Measurements from ENCODE around the gene STRIT1. TPM values are rescaled to one million over a fixed set of nuclear protein-coding genes. Genes with fewer than 3 reads are reported as not detected.

STRIT1 gene
- total and polyA plus RNA-seq, 10 of the 15 experiments (the other 5 are each of a cell fraction or from before 2014, with no cell fraction given): not detected

DNA sequence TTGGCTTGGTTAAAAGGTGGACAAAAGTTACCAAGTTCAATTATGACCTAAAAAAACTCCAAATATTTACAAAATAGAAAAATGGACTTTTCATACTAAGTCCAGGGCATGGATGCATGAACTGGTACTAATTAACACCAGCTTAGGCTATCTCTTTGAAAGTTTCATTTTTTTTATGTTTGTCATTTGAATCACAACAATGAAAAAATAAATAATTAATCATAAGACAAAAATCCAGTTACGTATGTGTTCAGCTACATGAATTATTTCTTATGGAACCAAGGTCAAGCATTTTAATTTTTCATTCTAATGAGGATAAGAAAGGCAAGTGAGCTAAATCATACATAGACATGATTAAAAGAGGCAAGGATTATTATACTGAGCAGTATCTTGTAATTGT, 23.7 kb upstream of the STRIT1 start (continued):
- TF ChIP-seq, protein P1, sequence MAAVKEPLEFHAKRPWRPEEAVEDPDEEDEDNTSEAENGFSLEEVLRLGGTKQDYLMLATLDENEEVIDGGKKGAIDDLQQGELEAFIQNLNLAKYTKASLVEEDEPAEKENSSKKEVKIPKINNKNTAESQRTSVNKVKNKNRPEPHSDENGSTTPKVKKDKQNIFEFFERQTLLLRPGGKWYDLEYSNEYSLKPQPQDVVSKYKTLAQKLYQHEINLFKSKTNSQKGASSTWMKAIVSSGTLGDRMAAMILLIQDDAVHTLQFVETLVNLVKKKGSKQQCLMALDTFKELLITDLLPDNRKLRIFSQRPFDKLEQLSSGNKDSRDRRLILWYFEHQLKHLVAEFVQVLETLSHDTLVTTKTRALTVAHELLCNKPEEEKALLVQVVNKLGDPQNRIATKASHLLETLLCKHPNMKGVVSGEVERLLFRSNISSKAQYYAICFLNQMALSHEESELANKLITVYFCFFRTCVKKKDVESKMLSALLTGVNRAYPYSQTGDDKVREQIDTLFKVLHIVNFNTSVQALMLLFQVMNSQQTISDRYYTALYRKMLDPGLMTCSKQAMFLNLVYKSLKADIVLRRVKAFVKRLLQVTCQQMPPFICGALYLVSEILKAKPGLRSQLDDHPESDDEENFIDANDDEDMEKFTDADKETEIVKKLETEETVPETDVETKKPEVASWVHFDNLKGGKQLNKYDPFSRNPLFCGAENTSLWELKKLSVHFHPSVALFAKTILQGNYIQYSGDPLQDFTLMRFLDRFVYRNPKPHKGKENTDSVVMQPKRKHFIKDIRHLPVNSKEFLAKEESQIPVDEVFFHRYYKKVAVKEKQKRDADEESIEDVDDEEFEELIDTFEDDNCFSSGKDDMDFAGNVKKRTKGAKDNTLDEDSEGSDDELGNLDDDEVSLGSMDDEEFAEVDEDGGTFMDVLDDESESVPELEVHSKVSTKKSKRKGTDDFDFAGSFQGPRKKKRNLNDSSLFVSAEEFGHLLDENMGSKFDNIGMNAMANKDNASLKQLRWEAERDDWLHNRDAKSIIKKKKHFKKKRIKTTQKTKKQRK (IDR thresholded peaks at IDR 0.05; ENCODE audit: low read depth, low read length): no peak
- no peak for TF ChIP-seq FOXM1 (IDR thresholded peaks at IDR 0.05; ENCODE audit: low read depth, low read length)

DNA sequence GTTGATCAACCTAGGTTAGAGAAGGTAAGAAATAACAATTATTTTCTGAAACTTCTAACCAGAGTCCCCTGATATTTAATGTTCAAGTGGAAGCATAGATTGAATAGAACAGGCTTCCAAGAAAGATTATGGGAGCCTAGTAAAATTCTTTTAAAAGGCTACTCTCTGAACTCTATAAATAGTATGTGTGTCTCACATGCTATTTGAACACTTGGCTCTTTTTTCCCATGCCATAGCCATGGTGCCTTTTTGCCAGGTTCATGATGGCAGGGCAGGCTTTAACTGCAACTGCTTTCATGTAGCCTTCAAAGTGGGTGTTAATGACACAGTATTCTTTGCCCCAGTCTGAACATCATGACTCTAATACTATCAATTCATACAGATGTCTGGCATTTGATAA, 22.9 kb upstream of the STRIT1 start:
- ChIA-PET CTCF (no interaction called here), RAD21 (ENCODE audit: unreplicated experiment) (no interaction called here), POLR2A (no interaction called here), SMC1A (ENCODE audit: uncharacterized antibody, unreplicated experiment) (no interaction called here)
- ATAC-seq: no peak
- H2AFZ ChIP-seq (ENCODE audit: control insufficient read depth, low read depth, low read length): no peak overlapping the region
- no peak overlapping the region for H3K4me2 ChIP-seq (ENCODE audit: control insufficient read depth, insufficient read depth)
- in situ Hi-C loops (cut with MboI) (no loop called here), intact Hi-C loops (cut with micrococcal nuclease; ENCODE audit: unreplicated experiment) (no loop called here)
- FAIRE-seq: no peak
- no peak overlapping the region for H3K9ac ChIP-seq (ENCODE audit: control insufficient read depth, insufficient read depth, low read length)
- H3K79me2 ChIP-seq (ENCODE audit: control insufficient read depth, insufficient read depth, low read length): no peaks in the 10 kb centered on the region
- BruUV-seq (replicated peaks): no TSS peak
- H3K9me3 ChIP-seq (replicated peaks; ENCODE audit: control insufficient read depth, insufficient read depth, low read length): no peaks in the 10 kb centered on the region
- H3K36me3 ChIP-seq (ENCODE audit: control insufficient read depth in 2 of 2, insufficient read depth in 2 of 2, low read length in 1 of 2): no peaks in the 10 kb centered on the region
- H3K4me1 ChIP-seq (ENCODE audit: control insufficient read depth, insufficient read depth, low read length): no peaks in the 10 kb centered on the region
- no peaks in the 10 kb centered on the region for H4K20me1 ChIP-seq (ENCODE audit: control insufficient read depth, insufficient read depth)
- H3K27me3 ChIP-seq (replicated peaks in 1 of 2; ENCODE audit: control insufficient read depth in 2 of 2, insufficient read depth in 2 of 2, low read length in 1 of 2): no peaks in the 10 kb centered on the region
- TF ChIP-seq ZNF274 (IDR thresholded peaks at IDR 0.05; ENCODE audit: insufficient read depth, insufficient read length): no peak
- DNase-seq (ENCODE audit: low read depth, low spot score): no peak
- H3K4me3 ChIP-seq: no peak overlapping the region
- H3K27ac ChIP-seq (ENCODE audit: control insufficient read depth, insufficient read depth): no peak overlapping the region

DNA sequence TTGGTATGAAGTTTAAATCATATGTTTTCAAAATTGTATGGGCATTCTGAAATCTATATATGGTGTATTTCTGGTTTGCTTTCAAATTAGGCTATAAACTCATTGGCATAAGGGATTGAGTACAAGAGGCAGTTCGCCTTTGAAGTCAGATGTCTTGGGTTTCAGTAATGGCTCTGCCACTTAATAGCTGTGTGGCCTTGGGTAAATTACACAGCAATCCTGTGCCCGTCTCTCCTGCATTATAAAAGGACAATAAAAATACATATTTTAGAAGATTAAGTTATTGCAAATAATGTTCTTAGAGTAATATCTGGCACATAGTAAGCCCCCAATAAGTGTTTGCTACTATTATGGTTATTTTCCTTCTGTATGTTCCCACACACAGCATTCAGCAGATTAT, 20.4 kb upstream of the STRIT1 start:
- Histone ChIP-seq H3K36me3 (ENCODE audit: control insufficient read depth in 2 of 2, insufficient read depth in 2 of 2, low read length in 1 of 2) (no peaks in the 10 kb centered on the region), H3K4me3 (no peak overlapping the region), H3K79me2 (ENCODE audit: control insufficient read depth, insufficient read depth, low read length) (no peaks in the 10 kb centered on the region), H3K9me3 (replicated peaks; ENCODE audit: control insufficient read depth, insufficient read depth, low read length) (no peaks in the 10 kb centered on the region), H3K4me2 (ENCODE audit: control insufficient read depth, insufficient read depth) (no peak overlapping the region), H3K4me1 (ENCODE audit: control insufficient read depth, insufficient read depth, low read length) (no peaks in the 10 kb centered on the region), H4K20me1 (ENCODE audit: control insufficient read depth, insufficient read depth) (no peaks in the 10 kb centered on the region), H3K27me3 (replicated peaks in 1 of 2; ENCODE audit: control insufficient read depth in 2 of 2, insufficient read depth in 2 of 2, low read length in 1 of 2) (no peaks in the 10 kb centered on the region; a peak in 1 of 4 replicates), H3K9ac (ENCODE audit: control insufficient read depth, insufficient read depth, low read length) (no peak overlapping the region), H2AFZ (ENCODE audit: control insufficient read depth, low read depth, low read length) (no peak overlapping the region), H3K27ac (ENCODE audit: control insufficient read depth, insufficient read depth) (no peak overlapping the region)
- FAIRE-seq: no peak
- no TSS peak for BruUV-seq (replicated peaks)
- DNase-seq (ENCODE audit: low read depth, low spot score): no peak
- POLR2A ChIA-PET: no interaction called here
- CTCF ChIA-PET: no interaction called here
- no peak for ATAC-seq
- RAD21 ChIA-PET (ENCODE audit: unreplicated experiment): no interaction called here
- SMC1A ChIA-PET (ENCODE audit: uncharacterized antibody, unreplicated experiment): no interaction called here
- 43% methylated on average over 2 of the region's 2 CpGs for WGBS (ENCODE audit: insufficient coverage, insufficient replicate concordance, low lambda C conversion rate, missing lambda C conversion rate)
- intact Hi-C loops (cut with micrococcal nuclease; ENCODE audit: unreplicated experiment): no loop called here
- in situ Hi-C loops (cut with MboI): no loop called here
- TF ChIP-seq, protein P1 (IDR thresholded peaks at IDR 0.05; ENCODE audit: low read depth, low read length): no peak
- TF ChIP-seq MYB (IDR thresholded peaks at IDR 0.05; ENCODE audit: borderline replicate concordance, low read depth, low read length) (no peak), SIX5 (IDR thresholded peaks at IDR 0.05; ENCODE audit: low read depth, low read length, severe bottlenecking) (no peak), CEBPB (IDR thresholded peaks at IDR 0.05; ENCODE audit: borderline replicate concordance in 1 of 2, low read depth in 2 of 2, low read length in 2 of 2) (no peak), ZSCAN29 (IDR thresholded peaks at IDR 0.05) (no peak)
